Activated B cell treated with CpG ODN at 0.5 μM for 24 hours (primary cell): ENCODE results near the gene FOXK1. TPM values are rescaled to one million over a fixed set of nuclear protein-coding genes. Genes with fewer than 3 reads are reported as not detected.

Experiments used
- ATAC-seq: fragments of 200-7000 bp; cut with Tn5 transposase; one replicate; pipeline ENCODE4 v1.10.0; 2021; ENCODE audit warnings: low read depth, mild to moderate bottlenecking, moderate library complexity
- CTCF ChIA-PET: fragments of 350-600 bp; sonication (Branson Sonifier 250); formaldehyde crosslinking; loops from one replicate; lab custom pipeline; 2021; ENCODE audit warnings: antibody characterized with exemption; lab: Charles Lee
- POLR2A ChIA-PET: fragments of 350-600 bp; sonication (Branson Sonifier 250); formaldehyde crosslinking; loops from one replicate; lab custom pipeline; 2021; ENCODE audit warnings: antibody characterized with exemption; lab: Charles Lee
- DNase-seq: peaks from one replicate; pipeline ENCODE4 v3.0.0; 2022
- H3K27ac Mint-ChIP-seq: one replicate; pipeline ENCODE4 v1.8.0; 2020; ENCODE audit warnings: mixed read lengths
- H3K27me3 Mint-ChIP-seq: one replicate; pipeline ENCODE4 v1.8.0; 2021; ENCODE audit warnings: mixed read lengths
- H3K36me3 Mint-ChIP-seq: one replicate; pipeline ENCODE4 v1.8.0; 2021; ENCODE audit warnings: low read depth, mixed read lengths
- H3K4me1 Mint-ChIP-seq: one replicate; pipeline ENCODE4 v1.8.0; 2021; ENCODE audit warnings: mixed read lengths
- H3K4me3 Mint-ChIP-seq: one replicate; pipeline ENCODE4 v1.8.0; 2020; ENCODE audit warnings: mild to moderate bottlenecking, mixed read lengths
- H3K9me3 Mint-ChIP-seq: one replicate; pipeline ENCODE4 v1.8.0; 2020; ENCODE audit warnings: mixed read lengths
- CTCF ChIP-seq: fragments of 200-600 bp; IDR thresholded peaks from one replicate; pipeline ENCODE4 v1.8.0; 2022; ENCODE audit warnings: antibody characterized with exemption, mild to moderate bottlenecking
- intact Hi-C: fragments of 100-400 bp; cut with micrococcal nuclease; formaldehyde crosslinking; loops from one replicate; pipeline ENCODE4 v1.15.1; 2024
- total RNA-seq: library from RNA; stranded (reverse); gene quantifications from 2 replicates; pipeline ENCODE4 v1.2.3, GENCODE V29; 2022

FOXK1 gene
- total RNA-seq, 1 donor from 2014 or later: 42.7 TPM

GRCh38 chr7:4762121-4763055, 80.3 kb downstream of the FOXK1 start:
- Mint-ChIP-seq H3K27ac (no peak overlapping the region), H3K27me3 (no peaks in the 10 kb centered on the region), H3K4me3 (no peak overlapping the region), H3K36me3 (peaks cover 64% of the 10 kb centered on the region), H3K4me1 (no peaks in the 10 kb centered on the region), H3K9me3 (no peaks in the 10 kb centered on the region)
- no peak for ATAC-seq
- intact Hi-C loops: no loop called here
- no peak for TF ChIP-seq CTCF
- ChIA-PET CTCF (no interaction called here), POLR2A (no interaction called here)
- DNase-seq: no peak

GRCh38 chr7:4763091-4763793, 81.1 kb downstream of the FOXK1 start:
- no peaks in the 10 kb centered on the region for H3K9me3 Mint-ChIP-seq
- POLR2A ChIA-PET: no interaction called here
- TF ChIP-seq CTCF: no peak
- ATAC-seq (no peak), DNase-seq (no peak)
- no peaks in the 10 kb centered on the region for H3K27me3 Mint-ChIP-seq
- H3K36me3 Mint-ChIP-seq: peaks cover 61% of the 10 kb centered on the region
- no peak overlapping the region for H3K4me3 Mint-ChIP-seq
- intact Hi-C loops: no loop called here
- CTCF ChIA-PET: no interaction called here
- no peaks in the 10 kb centered on the region for H3K4me1 Mint-ChIP-seq
- no peak overlapping the region for H3K27ac Mint-ChIP-seq

GRCh38 chr7:4763794-4764185, 81.7 kb downstream of the FOXK1 start:
- no peak for TF ChIP-seq CTCF
- CTCF ChIA-PET: no interaction called here
- H3K36me3 Mint-ChIP-seq: peaks cover 57% of the 10 kb centered on the region
- H3K27ac Mint-ChIP-seq: no peak overlapping the region
- intact Hi-C loops: no loop called here
- DNase-seq (no peak), ATAC-seq (no peak)
- H3K9me3 Mint-ChIP-seq: no peaks in the 10 kb centered on the region
- POLR2A ChIA-PET: no interaction called here
- no peaks in the 10 kb centered on the region for H3K27me3 Mint-ChIP-seq
- no peaks in the 10 kb centered on the region for H3K4me1 Mint-ChIP-seq
- H3K4me3 Mint-ChIP-seq: no peak overlapping the region

GRCh38 chr7:4764402-4765007, 82.4 kb downstream of the FOXK1 start:
- Mint-ChIP-seq H3K36me3 (peaks cover 55% of the 10 kb centered on the region), H3K4me1 (no peaks in the 10 kb centered on the region), H3K27me3 (no peaks in the 10 kb centered on the region), H3K4me3 (no peak overlapping the region), H3K9me3 (no peaks in the 10 kb centered on the region), H3K27ac (no peak overlapping the region)
- intact Hi-C loops: no loop called here
- ATAC-seq (no peak), DNase-seq (no peak)
- ChIA-PET POLR2A (no interaction called here), CTCF (no interaction called here)
- no peak for TF ChIP-seq CTCF
